Effector CD4-positive, alpha-beta T cell (primary cell): Measurements from ENCODE around the gene COPS7A.
A peak's percentile ranks its signal among the peaks of the same experiment; 100 is the strongest.

ENCODE experiments used
- DNase-seq: peaks from one replicate; pipeline ENCODE4 v3.0.0-alpha.2; 2020

Gene COPS7A

GRCh38 chr12:6752167-6752920, 28.5 kb downstream of the COPS7A start:
- peak; percentile 18 for DNase-seq

DNA sequence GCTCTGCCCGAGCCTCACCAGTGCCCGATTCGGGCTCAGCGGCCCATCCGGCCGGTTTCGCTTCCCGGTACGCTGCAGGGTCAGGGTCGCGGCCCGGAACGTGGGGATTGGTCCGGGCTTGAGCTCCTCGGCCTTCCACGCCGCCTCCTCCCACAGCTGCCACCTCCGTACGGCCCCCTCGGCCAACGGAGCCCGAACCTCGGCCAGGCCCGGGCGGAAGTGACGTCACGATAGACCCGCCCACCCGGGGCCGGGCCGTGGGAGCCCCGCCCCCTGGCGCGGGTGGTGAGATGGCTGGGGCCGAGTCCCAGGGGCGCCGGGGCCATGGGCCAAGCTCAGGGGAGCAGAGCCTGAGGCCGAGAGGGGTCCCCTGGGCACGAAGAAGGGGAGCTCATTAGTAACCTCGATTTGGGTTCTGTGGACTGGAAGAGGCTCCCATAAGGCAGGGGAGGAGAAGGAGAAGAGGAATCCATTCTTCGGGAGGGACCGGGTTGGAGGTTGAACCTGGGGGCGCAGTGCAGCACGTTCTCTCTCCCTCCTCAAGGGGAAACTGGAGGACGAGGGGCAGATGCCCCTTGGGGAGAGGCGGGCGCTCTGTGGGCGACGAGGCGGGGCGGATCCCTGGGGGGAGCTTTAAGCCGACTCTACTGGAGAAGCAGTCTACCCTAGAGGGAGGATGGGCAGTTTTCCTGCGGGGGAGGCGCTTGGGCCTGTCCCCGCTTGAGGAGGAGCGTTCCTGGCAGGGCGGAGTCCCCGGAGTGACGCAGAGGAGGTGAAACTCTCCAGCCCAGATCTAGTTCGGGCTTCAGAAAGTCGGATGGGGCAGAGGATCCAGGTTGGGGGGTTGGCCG, 29.3 kb downstream of the COPS7A start, which contains the start of gene MLF2:
MLF2 (minus strand) TSS at position 221 of the 851 bp plus-strand sequence. CDS start 807 bp downstream, outside the sequence.
- DNase-seq, result peak; percentile 93

- no peak for DNase-seq
Measured at GRCh38 chr12:6753772-6754356, 30.0 kb downstream of the COPS7A start.

DNA sequence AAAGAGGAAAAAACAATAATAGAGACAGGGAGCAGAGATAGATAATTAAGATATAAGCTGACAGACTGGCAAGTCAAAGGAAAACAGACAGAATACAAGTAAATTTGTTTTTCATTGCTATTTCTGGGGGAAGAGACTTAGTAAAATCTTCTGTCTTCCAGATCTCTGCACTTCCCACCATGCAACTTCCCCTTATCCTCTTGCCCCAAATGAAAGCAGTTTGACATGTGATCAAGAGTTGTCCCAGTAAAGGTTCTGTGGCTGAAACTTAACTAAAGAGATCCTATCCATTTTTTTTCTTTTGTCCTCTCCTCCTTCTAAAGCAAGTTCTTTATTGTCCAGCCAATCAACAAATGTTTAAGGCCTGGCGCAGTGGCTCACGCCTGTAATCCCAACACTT, 30.6 kb downstream of the COPS7A start:
- DNase-seq, result no peak

DNA sequence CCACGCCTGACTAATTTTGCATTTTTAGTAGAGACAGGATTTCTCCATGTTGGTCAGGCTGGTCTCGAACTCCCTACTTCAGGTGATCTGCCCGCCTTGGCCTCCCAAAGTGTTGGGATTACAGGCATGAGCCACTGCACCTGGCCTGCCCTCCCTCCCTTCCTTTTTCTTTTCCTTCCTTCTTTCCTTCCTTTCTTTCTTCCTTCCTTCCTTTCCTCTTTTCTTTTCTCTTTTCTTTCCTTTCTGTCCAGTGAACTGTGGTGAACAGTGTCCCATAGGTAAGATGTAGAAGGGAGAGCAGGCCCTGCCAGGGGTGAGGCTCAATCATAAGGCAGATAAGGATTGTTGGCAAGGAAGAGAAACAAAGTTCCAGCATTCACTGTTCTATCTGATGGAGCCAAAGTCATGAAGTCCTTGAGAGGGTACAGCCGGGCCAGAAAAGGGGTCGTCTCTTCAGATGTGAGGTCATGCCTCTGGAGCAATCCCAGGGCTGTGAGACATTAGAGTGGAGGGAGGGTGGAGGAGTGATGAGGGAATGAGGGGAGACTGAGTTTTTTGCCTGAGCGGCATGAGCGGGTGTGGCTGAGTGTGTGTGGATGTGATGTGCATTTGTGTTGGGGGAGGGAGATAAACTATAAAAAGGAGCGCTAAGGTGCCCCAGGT, 33.3 kb downstream of the COPS7A start:
- no peak for DNase-seq

GRCh38 chr12:6758506-6759095, 34.8 kb downstream of the COPS7A start:
- DNase-seq, result no peak

DNA sequence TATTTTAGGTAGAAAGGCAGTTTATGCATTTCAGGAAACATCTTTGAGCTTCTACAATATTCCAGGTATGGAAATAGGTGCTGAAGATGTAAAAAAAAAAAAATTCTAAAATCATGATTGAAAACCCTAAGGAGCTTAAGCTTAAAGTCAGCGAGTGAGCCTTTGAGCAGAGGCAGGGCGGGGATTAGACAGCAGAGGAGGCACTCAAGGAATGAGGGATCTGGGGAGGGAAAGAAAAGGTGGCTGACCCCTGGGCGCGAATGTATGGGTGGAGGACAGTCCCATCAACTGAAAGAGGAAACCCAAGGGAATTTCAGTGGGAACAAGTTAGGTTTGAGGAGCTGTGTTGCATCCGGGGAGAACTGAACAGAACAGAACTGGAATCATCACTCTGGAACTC, 35.9 kb downstream of the COPS7A start:
- DNase-seq, result no peak

GRCh38 chr12:6763380-6763779, 39.5 kb downstream of the COPS7A start:
- DNase-seq, result no peak

- DNase-seq, result peak; percentile 34
Measured at GRCh38 chr12:6764011-6764828, 40.4 kb downstream of the COPS7A start.

- no peak for DNase-seq
Measured at GRCh38 chr12:6765048-6765633, 41.3 kb downstream of the COPS7A start.

- no peak for DNase-seq
Measured at GRCh38 chr12:6765634-6766581, 42.1 kb downstream of the COPS7A start, which contains the start of gene PTMS. Gene PTMS, plus strand, starts transcription at chr12:6766363. Its CDS starts 343 bp downstream, at chr12:6766706.

DNA sequence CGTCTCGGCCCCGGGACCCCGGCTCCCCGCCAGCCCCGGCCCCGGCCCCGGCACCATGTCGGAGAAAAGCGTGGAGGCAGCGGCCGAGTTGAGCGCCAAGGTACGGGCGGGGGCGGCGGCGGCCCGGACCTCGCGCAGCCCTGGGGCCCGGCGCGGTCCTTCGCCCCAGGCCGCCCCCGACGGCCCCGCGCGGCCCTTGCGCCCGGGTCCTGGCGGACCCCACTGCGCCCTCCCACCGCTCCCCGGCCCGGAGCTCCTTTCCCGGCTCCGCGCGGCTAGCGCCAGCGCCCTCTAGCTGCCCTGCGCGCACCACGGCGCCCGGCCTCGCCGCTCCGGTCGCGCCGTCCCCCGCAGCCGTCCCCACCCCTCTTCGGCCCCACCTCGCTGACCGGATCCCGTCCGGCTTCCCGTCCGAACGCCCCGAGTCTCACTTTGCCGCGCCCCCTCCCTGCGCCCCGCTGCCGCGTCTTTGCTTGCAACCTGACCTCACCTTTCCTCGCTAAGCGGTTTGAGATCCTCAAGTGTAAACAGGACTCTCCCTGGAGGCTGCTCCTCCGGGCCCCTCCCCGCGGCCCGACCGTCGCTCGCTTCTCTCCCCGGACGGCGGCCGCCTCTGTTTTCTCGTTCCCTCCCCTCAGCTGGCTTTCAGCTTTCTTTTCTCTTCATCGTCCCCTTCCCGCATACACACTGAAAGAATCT, 43.0 kb downstream of the COPS7A start:
- DNase-seq, result peak; percentile 34

DNA sequence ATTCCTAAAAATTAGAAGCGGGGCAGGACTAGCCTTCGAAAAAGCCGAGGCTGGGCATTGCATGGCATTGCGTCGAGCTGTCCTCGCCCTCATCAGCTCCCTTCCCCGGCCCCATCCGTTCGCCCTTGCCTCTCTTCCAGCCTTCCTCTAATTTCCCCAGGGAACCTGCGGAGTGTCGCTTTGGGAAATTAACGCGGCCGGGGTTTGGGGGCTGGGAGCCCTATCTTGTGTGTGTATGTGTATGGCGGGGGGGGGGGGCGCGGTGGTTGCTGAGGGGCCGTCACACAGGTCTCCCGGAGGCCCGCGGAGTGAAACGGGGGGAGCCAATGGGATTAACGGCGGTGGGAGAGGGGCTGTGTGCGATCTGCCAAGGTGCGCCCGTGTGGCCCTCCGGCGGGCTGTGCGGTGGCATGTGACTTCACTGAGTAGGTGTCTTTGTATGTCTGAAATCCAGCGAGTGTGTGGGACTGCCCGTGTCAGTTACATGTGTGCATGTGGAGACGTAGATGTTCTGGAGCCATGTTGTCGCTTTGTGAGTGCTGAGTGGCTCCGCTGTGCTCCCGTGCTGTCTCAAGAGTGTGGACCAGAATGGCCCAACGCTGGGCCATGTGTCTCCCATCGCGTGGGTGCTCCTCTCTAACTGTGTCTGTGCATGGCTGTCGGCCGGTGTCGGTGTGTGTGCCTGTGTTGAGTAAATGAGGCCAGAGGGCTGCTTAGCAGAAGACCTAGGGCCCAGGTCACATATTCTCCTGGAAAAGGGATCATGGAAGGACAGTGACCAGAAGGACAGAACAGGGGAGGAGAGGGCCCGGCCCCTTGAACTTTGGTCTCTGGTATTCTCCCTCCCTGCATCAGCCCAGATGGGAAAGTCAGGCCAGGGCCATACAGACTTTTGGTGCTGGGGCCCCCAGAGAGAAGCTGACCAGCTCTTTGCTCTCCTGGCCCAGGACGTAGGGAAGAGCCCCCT, 43.8 kb downstream of the COPS7A start:
- no peak for DNase-seq

- no peak for DNase-seq
Measured at GRCh38 chr12:6768437-6768914, 44.6 kb downstream of the COPS7A start.

DNA sequence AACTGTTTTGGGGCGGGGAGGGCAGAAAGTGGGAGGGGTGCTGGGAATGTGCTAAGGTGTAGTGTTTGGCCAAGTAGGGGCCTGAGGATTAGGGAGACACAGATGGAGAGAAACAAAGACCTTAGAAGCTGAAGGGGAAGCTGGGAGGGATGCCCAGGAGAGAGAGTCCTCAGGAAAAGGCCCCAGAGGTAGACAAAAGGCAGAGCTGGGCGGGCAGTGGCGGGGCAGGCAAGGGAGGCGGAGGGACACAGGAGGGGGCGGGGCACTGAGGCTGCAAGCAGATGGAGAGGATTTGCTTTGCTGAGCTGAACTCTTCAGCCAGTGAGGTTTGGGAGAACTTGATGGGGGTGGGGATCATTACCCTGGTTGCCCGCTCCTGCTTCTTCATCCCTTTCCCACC, 45.1 kb downstream of the COPS7A start:
- no peak for DNase-seq

DNA sequence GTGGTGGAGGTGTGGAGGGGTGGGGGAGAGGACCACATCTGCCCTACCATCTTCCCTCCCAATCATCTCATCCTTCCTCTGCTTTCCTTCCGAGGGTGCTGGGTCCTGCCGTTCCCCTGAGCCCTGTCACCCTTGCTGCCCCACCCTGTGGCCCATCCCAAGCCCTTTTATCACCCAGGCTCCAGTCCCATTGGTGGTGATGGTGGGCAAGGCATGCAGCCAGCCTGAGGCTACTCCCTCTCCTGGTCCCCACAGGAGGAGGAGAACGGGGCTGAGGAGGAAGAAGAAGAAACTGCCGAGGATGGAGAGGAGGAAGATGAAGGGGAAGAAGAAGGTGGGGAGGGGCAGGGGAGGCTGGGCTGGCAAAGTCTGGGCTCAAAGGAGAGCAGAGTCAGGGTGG, 45.8 kb downstream of the COPS7A start:
- DNase-seq, result no peak

- DNase-seq, result no peak
Measured at GRCh38 chr12:6770094-6770493, 46.2 kb downstream of the COPS7A start.

DNA sequence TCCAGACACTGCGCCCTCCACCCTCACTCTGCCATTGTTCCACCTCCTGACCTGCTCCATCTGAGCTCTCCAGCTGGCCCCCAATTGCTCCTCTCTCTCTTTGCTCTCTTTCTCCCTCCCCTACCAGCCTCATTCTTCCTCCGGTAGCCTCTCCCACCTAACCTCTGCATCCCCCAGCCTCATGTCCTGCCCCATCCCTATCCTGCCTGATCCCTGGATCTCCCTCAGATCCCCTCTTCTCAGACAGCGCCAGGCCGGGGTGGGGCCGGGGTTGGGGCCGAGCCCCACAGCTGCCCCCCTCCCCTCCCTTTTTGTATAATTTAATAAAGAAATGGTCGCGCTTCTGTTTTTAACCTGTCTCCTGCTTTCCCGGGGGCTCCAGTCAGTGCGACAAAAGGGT, 46.8 kb downstream of the COPS7A start:
- no peak for DNase-seq
